CD14-positive monocyte (primary cell): ENCODE data around the gene ISOC1. TPM values are rescaled to one million over a fixed set of nuclear protein-coding genes. Genes with fewer than 3 reads are reported as not detected.

ENCODE experiments used
- DNase-seq, 3 donors: peaks; one replicate each; pipeline ENCODE4 v3.0.0-alpha.2; 2011 to 2022
- H2AFZ ChIP-seq: 2 replicates; pipeline ENCODE4 v1.6.0; 2012; ENCODE audit warnings: mild to moderate bottlenecking, low read depth, low read length, inconsistent platforms; ENCODE audit not compliant: insufficient read depth, poor library complexity, severe bottlenecking
- H3K27ac ChIP-seq, 2 donors: 1 replicate in 1 of 2; 2 replicates in 1 of 2; pipeline ENCODE4 v1.5.1; 2012 to 2013; ENCODE audit warnings: low read length in 2 of 2, control low read depth in 1 of 2, inconsistent platforms in 1 of 2, low read depth in 1 of 2, mild to moderate bottlenecking in 1 of 2
- H3K27me3 ChIP-seq, 2 donors: one replicate each; pipeline versions ENCODE4 v1.6.0 to v1.6.1; 2011 to 2013; ENCODE audit warnings: low read length in 2 of 2; ENCODE audit not compliant: control insufficient read depth in 2 of 2, insufficient read depth in 2 of 2
- H3K36me3 ChIP-seq, 2 donors: replicated peaks in 1 of 2; 1 replicate in 1 of 2; 2 replicates in 1 of 2; pipeline versions ENCODE4 v1.5.1 to v1.6.1; 2012 to 2013; ENCODE audit warnings: low read length in 2 of 2, control low read depth in 1 of 2, inconsistent platforms in 1 of 2, mild to moderate bottlenecking in 1 of 2; ENCODE audit not compliant: insufficient read depth in 2 of 2, control insufficient read depth in 1 of 2
- H3K4me1 ChIP-seq, 2 donors: 1 replicate in 1 of 2; 2 replicates in 1 of 2; pipeline versions ENCODE4 v1.5.1 to v1.6.1; 2012 to 2013; ENCODE audit warnings: low read length in 2 of 2, control low read depth in 1 of 2, inconsistent platforms in 1 of 2, mild to moderate bottlenecking in 1 of 2, moderate library complexity in 1 of 2; ENCODE audit not compliant: insufficient read depth in 2 of 2, control insufficient read depth in 1 of 2
- H3K4me2 ChIP-seq: replicated peaks from 2 replicates; pipeline ENCODE3; 2012; ENCODE audit warnings: low read length, moderate library complexity, mild to moderate bottlenecking; ENCODE audit not compliant: poor library complexity, severe bottlenecking; ENCODE audit errors: extremely low read depth
- H3K4me3 ChIP-seq, 3 experiments: fragments of 200-600 bp in 1 of 3; sonication (generic) in 1 of 3; replicated peaks in 1 of 3; 1 replicate in 2 of 3; 2 replicates in 1 of 3; pipeline ENCODE4 v1.5.1; 2011 to 2013; ENCODE audit warnings: low read length in 3 of 3, mild to moderate bottlenecking in 3 of 3, control low read depth in 2 of 3, low read depth in 2 of 3, inconsistent platforms in 1 of 3, moderate library complexity in 1 of 3
- H3K79me2 ChIP-seq: 2 replicates; pipeline ENCODE4 v1.6.0; 2012; ENCODE audit warnings: mild to moderate bottlenecking, control low read depth, inconsistent platforms, low read length, moderate library complexity; ENCODE audit not compliant: insufficient read depth
- H3K9ac ChIP-seq: 2 replicates; pipeline ENCODE4 v1.6.0; 2017; ENCODE audit warnings: low read length, mild to moderate bottlenecking; ENCODE audit not compliant: insufficient read depth, poor library complexity, severe bottlenecking
- H3K9me3 ChIP-seq, 2 donors: replicated peaks in 1 of 2; 1 replicate in 1 of 2; 2 replicates in 1 of 2; pipeline versions ENCODE4 v1.5.1 to v1.6.1; 2012 to 2013; ENCODE audit warnings: low read length in 2 of 2, control low read depth in 1 of 2; ENCODE audit not compliant: control insufficient read depth in 1 of 2, insufficient read depth in 1 of 2
- H4K20me1 ChIP-seq: 2 replicates; pipeline ENCODE4 v1.6.0; 2012; ENCODE audit warnings: mild to moderate bottlenecking, low read length, control low read depth, moderate library complexity; ENCODE audit not compliant: insufficient read depth
- H3K27ac Mint-ChIP-seq, 7 donors: one replicate each; pipeline ENCODE4 v1.8.0; 2020; ENCODE audit warnings: mild to moderate bottlenecking in 7 of 7, mixed read lengths in 7 of 7, moderate library complexity in 6 of 7, inconsistent platforms in 2 of 7
- H3K27me3 Mint-ChIP-seq, 3 donors: one replicate each; pipeline ENCODE4 v1.8.0; 2021 to 2022; ENCODE audit warnings: low read depth in 3 of 3, mild to moderate bottlenecking in 3 of 3, mixed read lengths in 3 of 3, moderate library complexity in 3 of 3, inconsistent platforms in 1 of 3
- H3K36me3 Mint-ChIP-seq, 2 donors: one replicate each; pipeline ENCODE4 v1.8.0; 2020; ENCODE audit warnings: mixed read lengths in 2 of 2, inconsistent platforms in 1 of 2, mild to moderate bottlenecking in 1 of 2
- H3K4me1 Mint-ChIP-seq: one replicate; pipeline ENCODE4 v1.8.0; 2020; ENCODE audit warnings: mild to moderate bottlenecking, mixed read lengths
- H3K4me3 Mint-ChIP-seq, 2 donors: one replicate each; pipeline ENCODE4 v1.8.0; 2020; ENCODE audit warnings: mild to moderate bottlenecking in 2 of 2, mixed read lengths in 2 of 2, moderate library complexity in 1 of 2
- H3K9me3 Mint-ChIP-seq, 7 donors: one replicate each; pipeline ENCODE4 v1.8.0; 2020 to 2022; ENCODE audit warnings: mixed read lengths in 7 of 7, mild to moderate bottlenecking in 6 of 7, moderate library complexity in 6 of 7, inconsistent platforms in 2 of 7
- WGBS: methylation state at CpG from one replicate; pipeline ENCODE4 v1.1.5; 2013; ENCODE audit warnings: missing lambda C conversion rate; ENCODE audit not compliant: insufficient coverage; 5-methylcytosine and 5-hydroxymethylcytosine counted together
- intact Hi-C, 2 donors: fragments of 100-400 bp; cut with micrococcal nuclease; formaldehyde crosslinking; loops; one replicate each; pipeline versions ENCODE4 v1.15.0 to v1.15.1; 2023
- polyA plus RNA-seq, 3 donors: library from polyadenylated mRNA; depleted of rRNA in 1 of 3; unstranded in 2 of 3; stranded (reverse) in 1 of 3; fragments of 300-500 nt in 2 of 3; fragments of >200 nt in 1 of 3; fragmentation: Illumina TruSeq in 2 of 3; gene quantifications; 1 replicate in 2 of 3; 2 replicates in 1 of 3; pipeline ENCODE4 v1.2.3, GENCODE V29; 2012 to 2021
- TF ChIP-seq, protein P1 (sequence below): fragments of 200-600 bp; IDR thresholded peaks from one replicate; pipeline ENCODE4 v1.8.0; 2022; ENCODE audit warnings: antibody characterized with exemption, mild to moderate bottlenecking

Gene ISOC1
- polyA plus RNA-seq, 3 donors = 5.6 to 19.4 (median 16.6) TPM

DNA sequence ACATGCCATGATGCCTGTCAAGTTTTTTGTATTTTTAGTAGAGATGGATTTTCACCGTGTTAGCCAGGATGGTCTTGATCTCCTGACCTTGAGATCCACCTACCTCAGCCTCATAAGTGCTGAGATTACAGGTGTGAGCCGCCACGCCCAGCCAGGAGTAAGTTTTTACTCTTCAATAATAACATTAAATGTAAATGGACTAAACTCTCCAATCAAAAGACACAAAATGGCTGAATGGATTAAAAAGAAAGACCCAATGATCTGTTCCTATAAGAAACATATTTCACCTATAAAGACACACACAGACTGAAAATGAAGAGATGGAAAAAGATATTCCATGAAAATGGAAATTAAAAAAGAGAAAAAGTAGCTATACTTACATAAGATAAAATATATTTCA, 37.2 kb upstream of the ISOC1 start:
- TF ChIP-seq, protein P1, sequence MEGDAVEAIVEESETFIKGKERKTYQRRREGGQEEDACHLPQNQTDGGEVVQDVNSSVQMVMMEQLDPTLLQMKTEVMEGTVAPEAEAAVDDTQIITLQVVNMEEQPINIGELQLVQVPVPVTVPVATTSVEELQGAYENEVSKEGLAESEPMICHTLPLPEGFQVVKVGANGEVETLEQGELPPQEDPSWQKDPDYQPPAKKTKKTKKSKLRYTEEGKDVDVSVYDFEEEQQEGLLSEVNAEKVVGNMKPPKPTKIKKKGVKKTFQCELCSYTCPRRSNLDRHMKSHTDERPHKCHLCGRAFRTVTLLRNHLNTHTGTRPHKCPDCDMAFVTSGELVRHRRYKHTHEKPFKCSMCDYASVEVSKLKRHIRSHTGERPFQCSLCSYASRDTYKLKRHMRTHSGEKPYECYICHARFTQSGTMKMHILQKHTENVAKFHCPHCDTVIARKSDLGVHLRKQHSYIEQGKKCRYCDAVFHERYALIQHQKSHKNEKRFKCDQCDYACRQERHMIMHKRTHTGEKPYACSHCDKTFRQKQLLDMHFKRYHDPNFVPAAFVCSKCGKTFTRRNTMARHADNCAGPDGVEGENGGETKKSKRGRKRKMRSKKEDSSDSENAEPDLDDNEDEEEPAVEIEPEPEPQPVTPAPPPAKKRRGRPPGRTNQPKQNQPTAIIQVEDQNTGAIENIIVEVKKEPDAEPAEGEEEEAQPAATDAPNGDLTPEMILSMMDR = no peak
- Histone ChIP-seq H3K9me3 (peaks cover 0 to 7% of the 10 kb centered on the region in 2 donors), H3K27me3 (no peaks in the 10 kb centered on the region), H3K9ac (no peak overlapping the region), H3K4me3 (no peak overlapping the region), H3K79me2 (no peaks in the 10 kb centered on the region), H3K4me2 (no peak overlapping the region), H2AFZ (no peak overlapping the region), H3K36me3 (no peaks in the 10 kb centered on the region), H4K20me1 (no peaks in the 10 kb centered on the region), H3K27ac (no peak overlapping the region), H3K4me1 (no peaks in the 10 kb centered on the region)
- H3K4me3 Mint-ChIP-seq = no peak overlapping the region
- no CpG with 5 or more reads among the region's 3 CpGs for WGBS
- H3K9me3 Mint-ChIP-seq = peaks cover 0 to 4% (median 2%) of the 10 kb centered on the region in 7 donors
- intact Hi-C loops = no loop called here
- H3K27me3 Mint-ChIP-seq = peaks cover 0 to 4% (median 2%) of the 10 kb centered on the region in 3 donors
- no peaks in the 10 kb centered on the region for H3K36me3 Mint-ChIP-seq
- no peaks in the 10 kb centered on the region for H3K4me1 Mint-ChIP-seq
- no peak for DNase-seq
- H3K27ac Mint-ChIP-seq = no peak overlapping the region

DNA sequence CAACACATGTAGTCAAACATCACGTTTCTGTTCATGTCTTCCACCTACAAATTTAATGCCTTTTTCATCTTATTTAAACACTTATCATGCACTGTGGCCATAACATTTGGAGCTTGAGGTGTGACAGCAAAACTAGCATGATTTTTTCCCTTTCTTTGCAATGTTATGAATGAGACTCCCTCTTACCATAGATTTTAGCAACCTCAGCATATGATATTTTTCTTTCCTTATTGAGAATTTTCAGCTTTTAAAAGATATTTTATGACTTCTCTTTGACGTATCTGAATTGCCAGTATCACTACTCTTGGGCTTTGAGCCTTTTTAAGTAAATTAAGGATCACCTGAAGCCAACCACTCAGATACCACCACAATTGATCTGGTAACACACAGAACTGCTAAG, 32.7 kb upstream of the ISOC1 start:
- Histone ChIP-seq H3K4me1 (no peaks in the 10 kb centered on the region), H3K27me3 (no peaks in the 10 kb centered on the region), H3K27ac (no peak overlapping the region), H3K4me2 (no peak overlapping the region), H3K4me3 (no peak overlapping the region), H2AFZ (no peak overlapping the region), H4K20me1 (no peaks in the 10 kb centered on the region), H3K9ac (no peak overlapping the region), H3K36me3 (no peaks in the 10 kb centered on the region), H3K79me2 (no peaks in the 10 kb centered on the region), H3K9me3 (no peaks in the 10 kb centered on the region)
- Mint-ChIP-seq H3K27ac (no peak overlapping the region), H3K4me1 (no peaks in the 10 kb centered on the region), H3K27me3 (peaks cover 0 to 3% (median 1%) of the 10 kb centered on the region in 3 donors), H3K36me3 (no peaks in the 10 kb centered on the region), H3K4me3 (no peak overlapping the region), H3K9me3 (peaks cover 0 to 4% (median 2%) of the 10 kb centered on the region in 7 donors)
- no peak for DNase-seq
- intact Hi-C loops = no loop called here
- WGBS = no CpG with 5 or more reads among the region's 2 CpGs
- TF ChIP-seq, protein P1 = no peak
